Upper lobe of left lung (tissue), 4 donors: ENCODE results near the gene KCTD19.

Experiments
- EP300 ChIP-seq, 4 donors: sonication (generic); formaldehyde crosslinking; IDR thresholded peaks; one replicate each; pipeline ENCODE4 v1.5.1; 2017; ENCODE audit warnings: antibody characterized with exemption in 4 of 4, control low read depth in 2 of 4
- TF ChIP-seq, protein P1 (sequence below), 6 experiments: fragments of 450-650 bp in 4 of 6; fragments of 200-600 bp in 2 of 6; sonication (generic) in 2 of 6; IDR thresholded peaks; one replicate each; pipeline ENCODE4 v1.5.1; 2016 to 2019; ENCODE audit warnings: antibody characterized with exemption in 6 of 6

DNA sequence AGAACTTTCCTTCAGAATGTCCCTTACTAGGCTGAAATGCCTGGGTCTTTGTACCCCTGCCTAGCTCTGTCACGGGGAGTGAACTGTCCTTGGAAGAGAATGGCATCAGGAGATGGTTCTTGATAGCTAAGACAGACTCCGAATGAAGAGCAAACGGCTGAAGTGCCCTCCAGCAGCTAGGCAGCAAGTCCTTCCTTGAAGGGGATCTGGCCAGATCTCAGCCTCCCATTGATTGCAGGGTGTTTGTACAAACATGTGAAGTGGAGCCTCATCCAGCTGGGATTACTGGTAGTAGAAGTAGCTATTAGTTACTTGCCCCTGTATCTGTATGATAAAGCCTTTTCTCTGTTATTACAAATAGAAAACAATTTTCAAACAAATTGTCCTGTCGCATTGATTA, 31.0 kb upstream of the KCTD19 start:
- TF ChIP-seq, protein P1, sequence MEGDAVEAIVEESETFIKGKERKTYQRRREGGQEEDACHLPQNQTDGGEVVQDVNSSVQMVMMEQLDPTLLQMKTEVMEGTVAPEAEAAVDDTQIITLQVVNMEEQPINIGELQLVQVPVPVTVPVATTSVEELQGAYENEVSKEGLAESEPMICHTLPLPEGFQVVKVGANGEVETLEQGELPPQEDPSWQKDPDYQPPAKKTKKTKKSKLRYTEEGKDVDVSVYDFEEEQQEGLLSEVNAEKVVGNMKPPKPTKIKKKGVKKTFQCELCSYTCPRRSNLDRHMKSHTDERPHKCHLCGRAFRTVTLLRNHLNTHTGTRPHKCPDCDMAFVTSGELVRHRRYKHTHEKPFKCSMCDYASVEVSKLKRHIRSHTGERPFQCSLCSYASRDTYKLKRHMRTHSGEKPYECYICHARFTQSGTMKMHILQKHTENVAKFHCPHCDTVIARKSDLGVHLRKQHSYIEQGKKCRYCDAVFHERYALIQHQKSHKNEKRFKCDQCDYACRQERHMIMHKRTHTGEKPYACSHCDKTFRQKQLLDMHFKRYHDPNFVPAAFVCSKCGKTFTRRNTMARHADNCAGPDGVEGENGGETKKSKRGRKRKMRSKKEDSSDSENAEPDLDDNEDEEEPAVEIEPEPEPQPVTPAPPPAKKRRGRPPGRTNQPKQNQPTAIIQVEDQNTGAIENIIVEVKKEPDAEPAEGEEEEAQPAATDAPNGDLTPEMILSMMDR (IDR thresholded peaks at IDR 0.05): no peak
- no peak for TF ChIP-seq EP300 (IDR thresholded peaks at IDR 0.05)
